CD4-positive, alpha-beta T cell treated with Interleukin-4 for 1 hour (primary cell): ENCODE data around the gene GATAD2A.

Source experiments
- DNase-seq, 2 donors: peaks; one replicate each; pipeline ENCODE4 v3.0.0-alpha.2; 2020 to 2022

GATAD2A gene

DNA sequence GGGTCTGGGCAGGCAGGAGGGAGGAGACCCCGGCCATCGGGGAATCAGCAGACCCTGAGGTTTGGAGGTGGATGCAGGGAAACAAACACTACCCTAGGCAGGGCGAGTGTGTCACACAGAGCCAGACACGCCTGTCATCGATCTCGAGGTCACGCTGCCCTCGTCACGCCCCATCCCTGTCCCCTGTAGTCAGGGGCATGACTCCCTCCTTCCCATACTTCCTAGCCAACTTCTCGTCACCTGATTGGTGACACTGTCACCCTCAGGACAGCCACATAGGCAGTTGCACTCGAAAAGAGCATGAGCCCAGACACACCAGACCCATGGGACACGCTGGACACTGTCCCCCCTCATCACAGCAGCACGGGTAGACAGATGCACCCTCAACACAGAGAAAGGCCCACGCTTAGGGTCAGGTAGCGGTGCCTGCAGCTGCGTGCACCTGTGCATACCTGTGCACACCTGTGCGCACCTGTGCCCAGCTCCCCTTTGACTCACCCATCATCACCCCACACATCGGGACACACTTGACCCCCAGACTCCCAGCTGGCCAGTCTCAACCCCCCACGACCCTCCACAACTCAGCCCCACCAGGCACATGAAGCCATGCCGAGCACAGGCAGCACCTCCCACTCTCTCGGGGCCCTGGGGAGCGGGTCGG, 144.5 kb downstream of the GATAD2A start:
- no peak for DNase-seq

GRCh38 chr19:19550485-19550929, 145.0 kb downstream of the GATAD2A start:
- DNase-seq = no peak

GRCh38 chr19:19550972-19551852, 145.7 kb downstream of the GATAD2A start:
- no peak for DNase-seq

DNA sequence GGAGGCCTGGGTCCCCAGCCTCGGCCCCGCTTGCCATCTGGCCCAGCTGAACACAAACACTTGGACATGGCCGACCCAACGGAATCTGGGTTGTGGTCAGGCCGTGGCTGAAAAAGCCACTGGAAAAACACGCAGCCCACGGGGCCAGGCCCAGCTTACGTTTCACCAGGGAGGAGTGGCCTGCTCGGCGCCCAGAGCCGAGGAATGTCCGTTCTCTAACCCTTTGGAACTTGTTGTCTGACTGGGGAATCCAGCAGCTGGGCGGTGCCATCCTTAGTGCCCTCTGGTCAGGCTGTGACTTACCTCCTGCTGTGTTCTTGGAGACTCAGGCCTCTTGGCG, 146.3 kb downstream of the GATAD2A start:
- no peak for DNase-seq

- DNase-seq = no peak
Observed at GRCh38 chr19:19552798-19553197, 147.3 kb downstream of the GATAD2A start.

- no peak for DNase-seq
Observed at GRCh38 chr19:19553670-19554069, 148.2 kb downstream of the GATAD2A start.

DNA sequence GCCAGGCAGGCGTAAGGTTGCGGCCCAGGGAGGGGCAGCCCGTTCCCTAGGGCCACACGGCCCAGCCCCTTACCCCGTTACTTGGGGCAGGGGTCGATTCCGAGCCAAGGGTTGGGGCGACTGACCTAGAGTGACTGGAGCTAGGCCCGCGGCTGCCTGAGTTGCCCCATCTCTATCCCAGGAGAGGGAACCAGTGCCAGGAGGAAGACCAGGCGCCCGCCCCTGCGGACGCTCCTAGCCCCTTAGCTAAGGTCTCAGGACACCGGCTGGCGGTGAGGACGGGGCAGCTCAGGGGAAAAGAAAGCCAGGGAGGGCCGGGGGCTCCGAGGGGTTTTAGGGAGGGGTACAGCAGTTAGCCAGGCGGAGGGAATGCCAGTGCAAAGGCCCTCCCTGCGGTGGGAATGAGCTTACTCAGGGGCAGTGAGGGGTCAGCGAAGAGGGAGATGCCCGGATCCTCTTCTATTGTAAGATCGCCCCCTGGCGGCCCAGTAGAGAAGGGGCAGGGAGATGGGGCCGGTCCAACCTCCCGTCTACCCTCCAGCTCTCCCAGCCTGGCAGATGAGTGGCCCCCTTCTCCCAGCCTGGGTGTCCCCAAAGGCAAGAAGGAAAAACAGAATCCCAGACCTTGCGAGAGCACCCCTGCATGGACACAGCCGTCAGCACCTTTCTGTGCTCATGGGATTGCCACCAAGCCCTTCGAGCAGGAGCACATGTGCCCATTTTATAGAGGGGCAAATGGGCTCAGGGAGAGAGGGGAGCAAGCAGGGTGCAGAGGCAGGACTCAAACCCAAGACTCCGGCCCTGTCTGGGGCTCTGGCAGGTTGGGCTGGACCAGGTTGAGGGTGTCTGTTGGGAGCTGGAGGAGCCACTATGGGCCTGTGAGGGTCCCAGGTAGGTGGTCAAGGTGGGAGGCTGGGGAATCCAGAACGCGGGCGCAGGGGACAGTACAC, 148.9 kb downstream of the GATAD2A start:
- peak; percentile 51 to 58 for DNase-seq

DNA sequence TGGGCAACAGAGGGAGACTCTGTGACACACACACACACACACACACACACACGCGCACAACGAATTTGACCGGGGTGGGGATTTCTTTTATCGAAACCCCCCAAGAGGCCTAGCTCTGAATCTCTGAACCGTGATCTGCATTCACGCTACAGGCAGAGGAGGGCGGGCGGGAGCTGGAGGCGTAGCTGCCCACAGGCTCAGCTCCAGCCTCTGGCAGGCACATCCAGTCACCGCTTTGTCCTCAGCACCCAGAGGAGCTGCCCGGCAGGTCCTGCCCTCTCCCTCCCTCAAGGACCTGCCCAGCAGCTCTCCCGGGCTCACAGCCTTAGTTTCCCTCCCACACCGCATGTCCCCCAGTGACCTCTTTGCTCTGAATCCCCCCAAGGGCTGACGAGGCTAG, 152.6 kb downstream of the GATAD2A start:
- DNase-seq = no peak
